HUES64 (cell line): Measurements from ENCODE around the gene LIMA1.
"Not testable (repeated sequence)": the region's sequence is repeated elsewhere in the genome, so short reads cannot be mapped to it uniquely, and the experiment has no call there.

ENCODE experiments used
- H3K27ac ChIP-seq: 2 replicates; pipeline ENCODE4 v1.7.0; 2013; ENCODE audit warnings: low read depth, low read length, inconsistent platforms
- H3K27me3 ChIP-seq: 2 replicates; pipeline ENCODE4 v1.6.1; 2013; ENCODE audit warnings: mild to moderate bottlenecking, low read length; ENCODE audit not compliant: insufficient read depth
- H3K36me3 ChIP-seq: 2 replicates; pipeline ENCODE4 v1.6.1; 2013; ENCODE audit warnings: mild to moderate bottlenecking, low read length; ENCODE audit not compliant: insufficient read depth
- H3K4me1 ChIP-seq: 2 replicates; pipeline ENCODE4 v1.6.1; 2013; ENCODE audit warnings: mild to moderate bottlenecking, low read length, moderate library complexity; ENCODE audit not compliant: insufficient read depth
- H3K4me3 ChIP-seq: 2 replicates; pipeline ENCODE4 v1.5.1; 2013; ENCODE audit warnings: mild to moderate bottlenecking, low read length, moderate library complexity
- H3K9ac ChIP-seq: 2 replicates; pipeline ENCODE4 v1.6.1; 2013; ENCODE audit warnings: mild to moderate bottlenecking, low read depth, low read length
- H3K9me3 ChIP-seq: 2 replicates; pipeline ENCODE4 v1.6.1; 2013; ENCODE audit warnings: low read depth, low read length; ENCODE audit not compliant: insufficient read depth
- WGBS: fragments of 150-250, 120-280 bp; methylation state at CpG from one replicate; pipeline ENCODE4 v1.1.7; 2013; ENCODE audit warnings: missing lambda C conversion rate; 5-methylcytosine and 5-hydroxymethylcytosine counted together

The LIMA1 gene

DNA sequence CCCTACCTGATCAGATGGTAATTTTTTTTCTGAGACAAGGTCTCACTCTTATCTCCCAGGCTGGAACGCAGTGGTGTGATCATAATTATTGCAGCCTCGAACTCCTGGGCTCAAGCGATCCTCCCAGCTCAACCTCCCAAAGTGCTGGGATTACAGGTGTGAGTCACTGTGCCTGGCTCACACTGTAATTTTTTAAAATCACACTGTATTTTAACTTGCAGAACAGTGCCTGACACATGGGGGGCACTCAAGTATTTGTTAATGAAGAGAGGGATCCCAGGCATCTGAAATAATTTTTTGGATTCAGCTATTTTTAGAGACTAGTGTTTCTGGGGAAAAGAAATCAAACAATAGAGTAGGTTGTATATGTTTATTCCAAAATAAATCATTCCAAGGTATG lies 21.7 kb downstream of the LIMA1 start:
- 94% methylated on average over 3 of the region's 3 CpGs for WGBS
- no peaks in the 10 kb centered on the region for H3K4me1 ChIP-seq
- no peak overlapping the region for H3K9ac ChIP-seq
- no peak overlapping the region for H3K4me3 ChIP-seq
- H3K36me3 ChIP-seq: no peaks in the 10 kb centered on the region
- H3K27me3 ChIP-seq: no peaks in the 10 kb centered on the region
- H3K27ac ChIP-seq: no peak overlapping the region
- H3K9me3 ChIP-seq: peaks cover 6% of the 10 kb centered on the region; the same call in 1 of the 2 replicates

DNA sequence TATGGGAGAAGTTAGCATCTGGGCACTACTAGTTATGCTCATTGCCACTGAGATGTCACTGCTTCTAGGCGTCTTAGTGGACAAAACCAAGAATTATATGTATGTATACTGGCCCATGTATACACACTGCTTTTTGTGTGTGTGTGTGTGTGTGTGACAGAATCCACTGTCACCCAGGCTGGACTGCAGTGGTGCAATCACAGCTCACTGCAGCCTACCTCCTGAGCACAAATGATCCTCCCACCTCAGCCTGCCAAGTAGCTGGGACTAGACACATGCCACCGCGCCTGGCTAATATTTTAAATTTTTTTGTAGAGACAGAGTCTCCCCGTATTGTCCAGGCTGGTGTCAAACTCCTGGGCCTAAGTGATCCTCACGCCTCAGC lies 25.2 kb downstream of the LIMA1 start:
- H3K4me3 ChIP-seq: no peak overlapping the region
- H3K9ac ChIP-seq: no peak overlapping the region
- no peaks in the 10 kb centered on the region for H3K9me3 ChIP-seq
- H3K36me3 ChIP-seq: no peaks in the 10 kb centered on the region
- no peak overlapping the region for H3K27ac ChIP-seq
- 84% methylated on average over 5 of the region's 5 CpGs for WGBS
- no peaks in the 10 kb centered on the region for H3K4me1 ChIP-seq
- H3K27me3 ChIP-seq: no peaks in the 10 kb centered on the region

DNA sequence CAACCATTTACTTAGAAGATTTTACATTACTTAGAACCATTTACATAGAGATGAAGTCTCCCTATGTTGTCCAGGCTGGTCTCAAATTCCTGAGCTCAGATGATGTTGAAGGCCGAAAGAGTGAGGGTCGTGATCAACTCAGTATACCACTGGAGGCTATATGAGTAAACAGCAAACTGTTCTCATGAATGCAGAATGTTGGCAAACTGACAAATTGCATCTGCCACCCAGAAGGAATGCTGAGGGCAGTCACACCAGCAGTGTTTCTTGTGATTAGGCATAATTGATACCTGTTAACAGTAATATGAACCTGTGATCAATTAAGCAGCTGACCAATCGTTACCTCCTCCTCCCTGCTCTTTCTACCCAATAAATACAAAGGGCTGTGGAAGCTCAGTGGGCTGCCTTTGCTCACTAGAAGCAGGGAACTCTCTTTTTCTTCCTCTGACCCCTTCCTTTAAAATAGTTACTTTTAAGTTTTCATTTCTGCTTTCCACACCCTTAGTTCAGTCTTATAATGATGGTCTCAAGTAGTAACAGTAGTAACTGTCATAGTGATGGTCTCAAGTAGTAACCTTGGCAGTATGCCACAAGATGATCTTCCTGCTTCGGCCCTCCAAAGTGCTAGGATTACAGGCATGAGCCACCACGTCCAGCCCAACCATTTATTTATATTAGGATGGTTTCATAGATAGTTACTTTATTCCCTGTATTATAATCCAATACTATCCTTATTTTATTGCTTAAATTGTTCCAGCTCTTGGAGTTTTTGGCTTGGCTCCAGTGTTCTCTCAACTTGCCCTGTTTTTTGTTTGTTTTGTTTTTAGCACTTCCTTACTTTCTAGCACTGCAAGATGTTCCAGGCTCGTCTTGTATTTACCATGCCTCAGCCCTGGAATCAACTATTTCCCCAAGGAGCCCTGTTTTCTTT lies 25.8 kb downstream of the LIMA1 start:
- no peak overlapping the region for H3K9ac ChIP-seq
- H3K4me1 ChIP-seq: no peaks in the 10 kb centered on the region
- H3K9me3 ChIP-seq: no peaks in the 10 kb centered on the region
- no peaks in the 10 kb centered on the region for H3K27me3 ChIP-seq
- no peak overlapping the region for H3K27ac ChIP-seq
- H3K4me3 ChIP-seq: no peak overlapping the region
- H3K36me3 ChIP-seq: no peaks in the 10 kb centered on the region
- WGBS: 90% methylated on average over 5 of the region's 6 CpGs

- Histone ChIP-seq H3K27me3 (no peaks in the 10 kb centered on the region), H3K4me1 (no peaks in the 10 kb centered on the region), H3K27ac (no peak overlapping the region), H3K9me3 (no peaks in the 10 kb centered on the region), H3K4me3 (no peak overlapping the region), H3K9ac (no peak overlapping the region), H3K36me3 (no peaks in the 10 kb centered on the region)
- 95% methylated on average over 2 of the region's 2 CpGs for WGBS
These were observed 26.6 kb downstream of the LIMA1 start for GRCh38 chr12:50256761-50257160.

- no peak overlapping the region for H3K9ac ChIP-seq
- no peaks in the 10 kb centered on the region for H3K9me3 ChIP-seq
- no peak overlapping the region for H3K4me3 ChIP-seq
- 91% methylated on average over 5 of the region's 6 CpGs for whole genome bisulfite sequencing
- no peaks in the 10 kb centered on the region for H3K27me3 ChIP-seq
- peaks cover 4% of the 10 kb centered on the region for H3K4me1 ChIP-seq
- H3K27ac ChIP-seq: no peak overlapping the region
- no peaks in the 10 kb centered on the region for H3K36me3 ChIP-seq
These were observed 30.2 kb downstream of the LIMA1 start for GRCh38 chr12:50252977-50253602.

DNA sequence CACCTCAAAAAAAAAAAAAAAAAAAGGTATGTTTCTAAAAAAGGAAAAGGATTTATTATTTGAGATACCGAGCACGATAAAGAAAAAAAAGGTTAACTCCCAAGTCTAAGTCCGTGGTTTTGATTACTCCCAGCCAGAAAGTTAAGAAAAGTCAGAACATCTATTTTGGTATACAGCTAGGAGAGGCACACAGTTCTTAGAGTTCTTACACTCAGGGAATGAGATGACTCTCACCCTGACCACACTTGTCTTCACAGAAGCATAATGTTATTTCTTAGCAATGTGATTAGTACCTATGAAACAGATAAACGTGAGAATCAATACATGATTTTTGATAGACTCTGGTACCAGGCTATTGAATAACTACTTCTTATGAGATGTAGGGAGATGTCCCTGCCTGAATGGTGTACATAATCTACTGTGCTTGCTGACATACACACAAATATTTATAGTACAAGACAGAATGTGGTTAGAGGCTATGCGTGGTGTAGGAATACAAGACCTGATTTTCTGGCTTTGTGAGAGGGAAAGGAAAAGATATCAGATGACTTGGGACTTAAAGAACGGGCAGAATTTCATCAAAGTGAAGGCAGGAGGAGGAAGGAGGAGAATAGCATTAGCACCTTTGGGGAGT lies 31.6 kb downstream of the LIMA1 start:
- no peak overlapping the region for H3K27ac ChIP-seq
- H3K9ac ChIP-seq: no peak overlapping the region
- H3K27me3 ChIP-seq: no peaks in the 10 kb centered on the region
- 85% methylated on average over 6 of the region's 6 CpGs for WGBS
- H3K4me1 ChIP-seq: peaks cover 6% of the 10 kb centered on the region
- H3K4me3 ChIP-seq: no peak overlapping the region
- H3K36me3 ChIP-seq: no peaks in the 10 kb centered on the region
- no peaks in the 10 kb centered on the region for H3K9me3 ChIP-seq

- Histone ChIP-seq H3K27me3 (no peaks in the 10 kb centered on the region), H3K36me3 (no peaks in the 10 kb centered on the region), H3K27ac (no peak overlapping the region), H3K9me3 (no peaks in the 10 kb centered on the region), H3K9ac (no peak overlapping the region), H3K4me3 (no peak overlapping the region), H3K4me1 (peaks cover 6% of the 10 kb centered on the region)
- 90% methylated on average over 4 of the region's 5 CpGs for WGBS
These were observed 33.7 kb downstream of the LIMA1 start for GRCh38 chr12:50249464-50250182.

DNA sequence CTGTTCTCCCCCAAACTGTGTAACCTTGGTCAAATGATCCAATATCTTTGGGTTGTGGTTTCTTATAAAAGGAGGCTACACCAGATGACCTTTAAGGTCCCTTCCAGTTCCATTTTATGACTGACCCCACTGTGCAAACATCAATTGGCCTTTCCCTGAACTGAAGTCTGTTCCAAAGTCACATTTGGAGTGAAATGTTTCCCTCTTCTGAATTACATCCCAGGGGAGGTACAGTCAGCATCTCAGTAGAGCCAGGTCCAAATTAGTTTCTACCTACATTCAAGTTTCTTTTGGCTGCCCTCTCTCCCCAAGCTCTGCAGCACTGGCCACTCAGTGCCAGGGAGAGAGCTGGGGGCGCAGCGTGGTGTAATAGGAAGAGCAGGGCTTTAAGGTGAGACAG lies 34.4 kb downstream of the LIMA1 start:
- WGBS: no CpG with 5 or more reads among the region's 2 CpGs
- Histone ChIP-seq H3K27ac (no peak overlapping the region), H3K27me3 (no peaks in the 10 kb centered on the region), H3K9ac (no peak overlapping the region), H3K9me3 (no peaks in the 10 kb centered on the region), H3K4me3 (no peak overlapping the region), H3K36me3 (no peaks in the 10 kb centered on the region), H3K4me1 (peaks cover 6% of the 10 kb centered on the region)

- WGBS: 98% methylated on average over 3 of the region's 4 CpGs
- no peaks in the 10 kb centered on the region for H3K36me3 ChIP-seq
- H3K4me3 ChIP-seq: no peak overlapping the region
- H3K9me3 ChIP-seq: no peaks in the 10 kb centered on the region
- H3K4me1 ChIP-seq: peaks cover 7% of the 10 kb centered on the region
- no peaks in the 10 kb centered on the region for H3K27me3 ChIP-seq
- no peak overlapping the region for H3K9ac ChIP-seq
- H3K27ac ChIP-seq: no peak overlapping the region
These were observed 34.9 kb downstream of the LIMA1 start for GRCh38 chr12:50248411-50248810.

- 90% methylated on average over 9 of the region's 9 CpGs for WGBS
- not testable (repeated sequence) for H3K9me3 ChIP-seq, H3K9ac ChIP-seq, H3K27me3 ChIP-seq, H3K4me3 ChIP-seq, H3K27ac ChIP-seq, H3K36me3 ChIP-seq
- peaks cover 10% of the 10 kb centered on the region for H3K4me1 ChIP-seq
These were observed 35.7 kb downstream of the LIMA1 start for GRCh38 chr12:50247665-50248064.
